ENCODE results near the gene CNOT4. TPM values are rescaled to one million over a fixed set of nuclear protein-coding genes. Genes with fewer than 3 reads are reported as not detected.
A peak's percentile ranks its signal among the peaks of the same experiment; 100 is the strongest.

Gene CNOT4
- total and polyA plus RNA-seq, 2 of the 4 experiments (the other 2 are of a cell fraction): 7.0 to 8.1 TPM

- Histone ChIP-seq H3K36me3 (ENCODE audit: control insufficient read depth, insufficient read depth, low read length) (peaks cover 2% of the 10 kb centered on the region; the same call in 1 of the 2 replicates), H2BK120ac (ENCODE audit: low read depth, low read length) (no peak overlapping the region), H3K4me1 (ENCODE audit: control insufficient read depth, insufficient read depth, low read length) (no peaks in the 10 kb centered on the region), H3K9me3 (ENCODE audit: control insufficient read depth, insufficient read depth, low read length) (no peaks in the 10 kb centered on the region), H2AK9ac (replicated peaks; ENCODE audit: low read depth, low read length, poor library complexity) (no peak overlapping the region), H3K23ac (ENCODE audit: low read depth, low read length) (no peak overlapping the region), H3K4ac (ENCODE audit: low read depth, low read length) (no peak overlapping the region), H2AK5ac (ENCODE audit: low read depth, low read length) (no peak overlapping the region), H3K9me1 (ENCODE audit: insufficient read depth, low read length) (peaks cover 3% of the 10 kb centered on the region; the same call in 1 of the 2 replicates), H2BK20ac (ENCODE audit: low read depth, low read length) (no peak overlapping the region), H3K56ac (ENCODE audit: extremely low read depth, insufficient read depth, low read length) (no peak overlapping the region), H4K8ac (ENCODE audit: low read depth in 2 of 2, low read length in 2 of 2) (no peak overlapping the region), H4K5ac (ENCODE audit: low read depth, low read length) (no peak overlapping the region), H2BK15ac (ENCODE audit: low read depth, low read length) (no peak overlapping the region), H3K79me1 (ENCODE audit: low read depth in 1 of 2, low read length in 2 of 2) (peaks cover 9 to 33% of the 10 kb centered on the region in 2 experiments; a peak in 3 of 4 replicates), H3K4me3 (ENCODE audit: insufficient read depth, low read depth, low read length) (no peak overlapping the region), H3K27ac (ENCODE audit: insufficient read depth, low read length) (no peak overlapping the region), H3K4me2 (ENCODE audit: low read depth, low read length) (no peak overlapping the region), H3K9ac (ENCODE audit: low read depth, low read length) (no peak overlapping the region), H2BK5ac (ENCODE audit: low read depth, low read length, poor library complexity, severe bottlenecking) (no peak overlapping the region), H3K14ac (replicated peaks; ENCODE audit: low read depth, low read length) (no peak overlapping the region), H4K20me1 (ENCODE audit: insufficient read depth, low read length) (peaks cover 5% of the 10 kb centered on the region; the same call in 1 of the 2 replicates), H4K91ac (ENCODE audit: insufficient read depth, low read depth, low read length) (no peak overlapping the region), H2AFZ (replicated peaks; ENCODE audit: low read length, poor library complexity) (no peak overlapping the region), H3K18ac (ENCODE audit: low read depth, low read length) (no peak overlapping the region), H3K27me3 (ENCODE audit: control insufficient read depth, insufficient read depth, low read length) (no peaks in the 10 kb centered on the region)
- ATAC-seq (ENCODE audit: low read depth): no peak
- in situ Hi-C loops (cut with MboI; ENCODE audit: low sequenced_read_pairs): no loop called here
- BruUV-seq (replicated peaks): no TSS peak
- intact Hi-C loops (cut with micrococcal nuclease): no loop called here
- POLR2A ChIA-PET (ENCODE audit: unreplicated experiment): no interaction called here
- TF ChIP-seq CEBPB (IDR thresholded peaks at IDR 0.05; ENCODE audit: low read depth, low read length) (no peak), RCOR1 (IDR thresholded peaks at IDR 0.05; ENCODE audit: insufficient replicate concordance, low read length) (no peak), BHLHE40 (IDR thresholded peaks at IDR 0.05; ENCODE audit: low read depth, low read length) (no peak), NFE2L2 (IDR thresholded peaks at IDR 0.05; ENCODE audit: low read depth, low read length) (no peak), POLR2A (IDR thresholded peaks at IDR 0.05; ENCODE audit: low read depth, low read length) (no peak), RAD21 (IDR thresholded peaks at IDR 0.05; ENCODE audit: low read length) (no peak), USF2 (IDR thresholded peaks at IDR 0.05; ENCODE audit: low read depth, low read length) (no peak), RFX5 (IDR thresholded peaks at IDR 0.05; ENCODE audit: low read depth, low read length) (no peak), MAFK (IDR thresholded peaks at IDR 0.05; ENCODE audit: low read depth, low read length) (no peak), SMC3 (IDR thresholded peaks at IDR 0.05; ENCODE audit: low read depth, low read length) (no peak), MAZ (IDR thresholded peaks at IDR 0.05; ENCODE audit: borderline replicate concordance, low read depth, low read length) (no peak), MXI1 (IDR thresholded peaks at IDR 0.05; ENCODE audit: borderline replicate concordance, low read depth, low read length) (no peak), FOS (IDR thresholded peaks at IDR 0.05; ENCODE audit: low read depth, low read length) (no peak), CHD1 (IDR thresholded peaks at IDR 0.05; ENCODE audit: low read depth, low read length) (no peak)
- TF ChIP-seq, protein P1, sequence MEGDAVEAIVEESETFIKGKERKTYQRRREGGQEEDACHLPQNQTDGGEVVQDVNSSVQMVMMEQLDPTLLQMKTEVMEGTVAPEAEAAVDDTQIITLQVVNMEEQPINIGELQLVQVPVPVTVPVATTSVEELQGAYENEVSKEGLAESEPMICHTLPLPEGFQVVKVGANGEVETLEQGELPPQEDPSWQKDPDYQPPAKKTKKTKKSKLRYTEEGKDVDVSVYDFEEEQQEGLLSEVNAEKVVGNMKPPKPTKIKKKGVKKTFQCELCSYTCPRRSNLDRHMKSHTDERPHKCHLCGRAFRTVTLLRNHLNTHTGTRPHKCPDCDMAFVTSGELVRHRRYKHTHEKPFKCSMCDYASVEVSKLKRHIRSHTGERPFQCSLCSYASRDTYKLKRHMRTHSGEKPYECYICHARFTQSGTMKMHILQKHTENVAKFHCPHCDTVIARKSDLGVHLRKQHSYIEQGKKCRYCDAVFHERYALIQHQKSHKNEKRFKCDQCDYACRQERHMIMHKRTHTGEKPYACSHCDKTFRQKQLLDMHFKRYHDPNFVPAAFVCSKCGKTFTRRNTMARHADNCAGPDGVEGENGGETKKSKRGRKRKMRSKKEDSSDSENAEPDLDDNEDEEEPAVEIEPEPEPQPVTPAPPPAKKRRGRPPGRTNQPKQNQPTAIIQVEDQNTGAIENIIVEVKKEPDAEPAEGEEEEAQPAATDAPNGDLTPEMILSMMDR (conservative IDR thresholded peaks at IDR 0.05; ENCODE audit: low read depth, low read length): no peak
- TF ChIP-seq, protein P2, sequence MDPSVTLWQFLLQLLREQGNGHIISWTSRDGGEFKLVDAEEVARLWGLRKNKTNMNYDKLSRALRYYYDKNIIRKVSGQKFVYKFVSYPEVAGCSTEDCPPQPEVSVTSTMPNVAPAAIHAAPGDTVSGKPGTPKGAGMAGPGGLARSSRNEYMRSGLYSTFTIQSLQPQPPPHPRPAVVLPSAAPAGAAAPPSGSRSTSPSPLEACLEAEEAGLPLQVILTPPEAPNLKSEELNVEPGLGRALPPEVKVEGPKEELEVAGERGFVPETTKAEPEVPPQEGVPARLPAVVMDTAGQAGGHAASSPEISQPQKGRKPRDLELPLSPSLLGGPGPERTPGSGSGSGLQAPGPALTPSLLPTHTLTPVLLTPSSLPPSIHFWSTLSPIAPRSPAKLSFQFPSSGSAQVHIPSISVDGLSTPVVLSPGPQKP (IDR thresholded peaks at IDR 0.05; ENCODE audit: borderline replicate concordance, low read depth, low read length): no peak
- CTCF ChIA-PET: interaction anchor here (0.7 kb wide), 1 partner anchor 62 kb away, joined by 3 read pairs; no protein-coding TSS in a partner anchor
- dilution Hi-C loops (cut with HindIII; ENCODE audit: low sequenced_read_pairs, unreplicated experiment): no loop called here
- DNase-seq: peak; percentile 17
- 100% methylated on average over 3 of the region's 4 CpGs; no CpG with 5 or more reads in 1 of the 2 experiments for WGBS, 2 experiments (ENCODE audit: extremely low coverage in 2 of 2, insufficient read length in 1 of 2)
Observed at GRCh38 chr7:135420786-135421185, 89.1 kb downstream of the CNOT4 start.

All from IMR-90 (cell line).